Endothelial cell of umbilical vein (primary cell): ENCODE results near the gene MAS1L.

Experiments used
- EZH2 ChIP-seq: IDR thresholded peaks from 2 replicates; pipeline ENCODE4 v1.6.1; 2012; ENCODE audit warnings: borderline replicate concordance, low read depth, mild to moderate bottlenecking, moderate library complexity, low read length, inconsistent platforms; ENCODE audit not compliant: severe bottlenecking
- FOS ChIP-seq: IDR thresholded peaks from 2 replicates; pipeline ENCODE4 v1.6.1; 2011; ENCODE audit warnings: mild to moderate bottlenecking, low read length, moderate library complexity, borderline replicate concordance; ENCODE audit not compliant: insufficient read depth
- GATA2 ChIP-seq: IDR thresholded peaks from 2 replicates; pipeline ENCODE4 v1.7.0; 2011; ENCODE audit warnings: low read depth, mild to moderate bottlenecking, moderate library complexity, mixed read lengths, low read length; ENCODE audit not compliant: insufficient read length, insufficient read depth
- JUN ChIP-seq: IDR thresholded peaks from 2 replicates; pipeline ENCODE4 v1.6.1; 2011; ENCODE audit warnings: borderline replicate concordance, low read depth; ENCODE audit not compliant: insufficient read length, insufficient read depth
- MYC ChIP-seq: IDR thresholded peaks from one replicate; pipeline ENCODE4 v1.6.1; 2011; ENCODE audit warnings: mild to moderate bottlenecking, low read depth, low read length
- POLR2A ChIP-seq: IDR thresholded peaks from 2 replicates; pipeline ENCODE4 v1.6.1; 2012; ENCODE audit warnings: low read depth, mild to moderate bottlenecking, control low read depth, low read length
- POLR2AphosphoS5 ChIP-seq: IDR thresholded peaks from 2 replicates; pipeline ENCODE4 v1.6.1; 2012; ENCODE audit warnings: low read depth, mild to moderate bottlenecking, control low read depth, low read length, moderate library complexity; ENCODE audit not compliant: insufficient read depth
- TF ChIP-seq, protein P1 (sequence below), 2 donors: IDR thresholded peaks; 1 replicate in 1 of 2; 2 replicates in 1 of 2; pipeline ENCODE4 v1.5.1; 2011; ENCODE audit warnings: low read length in 2 of 2, mild to moderate bottlenecking in 2 of 2, moderate library complexity in 2 of 2, control low read depth in 1 of 2, inconsistent platforms in 1 of 2, low read depth in 1 of 2; ENCODE audit not compliant: insufficient read depth in 1 of 2; ENCODE audit errors: extremely low read depth in 1 of 2
- TF ChIP-seq, protein P2 (sequence below): IDR thresholded peaks from 2 replicates; pipeline ENCODE4 v1.6.1; 2011; ENCODE audit not compliant: insufficient read depth, insufficient read length

DNA sequence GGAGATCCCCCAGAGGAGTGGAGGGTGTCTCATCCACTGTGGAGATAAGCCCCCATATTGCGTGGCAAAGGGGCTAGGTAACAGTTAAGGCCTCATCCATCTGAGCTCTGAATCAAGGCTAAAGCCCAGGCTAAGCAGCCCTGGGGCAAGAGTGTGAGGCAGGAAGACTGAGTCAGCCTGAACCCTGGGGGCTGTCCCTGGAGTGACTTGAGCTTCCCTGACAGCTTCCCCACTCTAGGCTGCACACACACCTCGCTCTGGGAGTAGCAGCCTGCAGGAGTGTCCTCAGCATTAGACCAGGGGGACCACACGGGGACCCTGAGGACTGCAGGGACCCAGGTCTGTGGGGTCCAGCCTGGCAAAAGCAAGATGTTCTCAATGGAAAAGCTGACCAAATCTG is 43.9 kb upstream of the MAS1L start:
- TF ChIP-seq, protein P1, sequence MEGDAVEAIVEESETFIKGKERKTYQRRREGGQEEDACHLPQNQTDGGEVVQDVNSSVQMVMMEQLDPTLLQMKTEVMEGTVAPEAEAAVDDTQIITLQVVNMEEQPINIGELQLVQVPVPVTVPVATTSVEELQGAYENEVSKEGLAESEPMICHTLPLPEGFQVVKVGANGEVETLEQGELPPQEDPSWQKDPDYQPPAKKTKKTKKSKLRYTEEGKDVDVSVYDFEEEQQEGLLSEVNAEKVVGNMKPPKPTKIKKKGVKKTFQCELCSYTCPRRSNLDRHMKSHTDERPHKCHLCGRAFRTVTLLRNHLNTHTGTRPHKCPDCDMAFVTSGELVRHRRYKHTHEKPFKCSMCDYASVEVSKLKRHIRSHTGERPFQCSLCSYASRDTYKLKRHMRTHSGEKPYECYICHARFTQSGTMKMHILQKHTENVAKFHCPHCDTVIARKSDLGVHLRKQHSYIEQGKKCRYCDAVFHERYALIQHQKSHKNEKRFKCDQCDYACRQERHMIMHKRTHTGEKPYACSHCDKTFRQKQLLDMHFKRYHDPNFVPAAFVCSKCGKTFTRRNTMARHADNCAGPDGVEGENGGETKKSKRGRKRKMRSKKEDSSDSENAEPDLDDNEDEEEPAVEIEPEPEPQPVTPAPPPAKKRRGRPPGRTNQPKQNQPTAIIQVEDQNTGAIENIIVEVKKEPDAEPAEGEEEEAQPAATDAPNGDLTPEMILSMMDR (IDR thresholded peaks at IDR 0.05; ENCODE audit: extremely low read depth in 1 of 2, insufficient read depth in 1 of 2, low read depth in 1 of 2, low read length in 2 of 2) = no peak
- TF ChIP-seq POLR2AphosphoS5 (no peak), POLR2A (no peak), JUN (no peak), EZH2 (no peak), MYC (no peak), FOS (no peak), GATA2 (no peak)
- TF ChIP-seq, protein P2, sequence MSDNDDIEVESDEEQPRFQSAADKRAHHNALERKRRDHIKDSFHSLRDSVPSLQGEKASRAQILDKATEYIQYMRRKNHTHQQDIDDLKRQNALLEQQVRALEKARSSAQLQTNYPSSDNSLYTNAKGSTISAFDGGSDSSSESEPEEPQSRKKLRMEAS = no peak
